Anterior cingulate cortex (tissue), 58 donors: ENCODE measurements around the gene UTP15.

ENCODE experiments used
- DNase-seq, 58 donors: peaks; one replicate each; lab custom pipeline; 2025; lab: John Stamatoyannopoulos, UW

UTP15 gene, protein sequence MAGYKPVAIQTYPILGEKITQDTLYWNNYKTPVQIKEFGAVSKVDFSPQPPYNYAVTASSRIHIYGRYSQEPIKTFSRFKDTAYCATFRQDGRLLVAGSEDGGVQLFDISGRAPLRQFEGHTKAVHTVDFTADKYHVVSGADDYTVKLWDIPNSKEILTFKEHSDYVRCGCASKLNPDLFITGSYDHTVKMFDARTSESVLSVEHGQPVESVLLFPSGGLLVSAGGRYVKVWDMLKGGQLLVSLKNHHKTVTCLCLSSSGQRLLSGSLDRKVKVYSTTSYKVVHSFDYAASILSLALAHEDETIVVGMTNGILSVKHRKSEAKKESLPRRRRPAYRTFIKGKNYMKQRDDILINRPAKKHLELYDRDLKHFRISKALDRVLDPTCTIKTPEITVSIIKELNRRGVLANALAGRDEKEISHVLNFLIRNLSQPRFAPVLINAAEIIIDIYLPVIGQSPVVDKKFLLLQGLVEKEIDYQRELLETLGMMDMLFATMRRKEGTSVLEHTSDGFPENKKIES

DNA sequence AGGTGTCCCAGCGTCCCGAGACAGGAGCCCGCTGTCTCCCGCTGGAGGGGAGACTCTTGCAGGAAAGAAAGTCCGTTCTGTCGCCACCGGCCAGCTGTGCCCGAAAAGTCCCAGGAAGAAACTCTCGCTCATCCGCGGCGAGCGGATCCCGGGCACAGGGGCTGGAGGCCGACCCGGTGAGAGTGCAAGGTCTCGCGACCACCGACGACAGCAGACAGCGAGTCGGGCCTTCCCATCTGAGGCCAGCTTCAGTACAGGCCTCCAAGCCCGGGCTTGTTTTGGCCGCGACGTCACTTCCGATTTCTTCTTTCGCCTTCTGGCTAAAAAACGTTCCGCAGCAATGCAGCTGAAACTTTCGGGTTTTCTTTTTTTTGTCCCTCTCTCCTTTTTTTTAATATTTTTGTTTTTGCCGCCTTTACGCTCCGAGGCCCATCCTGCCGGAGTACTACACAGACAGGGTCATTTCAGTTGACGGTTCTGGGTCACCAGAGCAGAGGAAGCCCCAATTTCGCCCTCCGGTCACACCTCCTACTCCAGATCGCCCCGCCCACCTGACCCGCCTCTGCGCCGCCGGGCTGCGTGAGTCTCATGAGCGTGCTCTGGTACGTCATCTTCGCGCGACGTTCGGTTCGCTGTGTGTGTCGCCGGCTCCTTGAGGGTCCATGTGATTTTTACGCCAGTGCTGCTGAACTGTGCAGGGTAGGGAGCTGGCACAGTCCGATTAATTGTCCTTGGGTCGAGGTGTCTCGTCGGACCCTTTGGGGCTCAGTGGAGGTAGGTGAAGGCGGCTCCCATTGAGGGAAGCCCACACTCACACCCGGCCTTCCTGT lies at the start of gene UTP15, which contains the start of gene ANKRA2:
Gene UTP15, plus strand, starts transcription at position 605 of the 830 bp plus-strand sequence. CDS start 1,602 bp downstream, outside the sequence.
Gene ANKRA2, minus strand, starts transcription at position 501 of the 830 bp plus-strand sequence. CDS start 2,758 bp downstream, outside the sequence.
- DNase-seq: peak; percentile 67 to 99 (median 94)

DNA sequence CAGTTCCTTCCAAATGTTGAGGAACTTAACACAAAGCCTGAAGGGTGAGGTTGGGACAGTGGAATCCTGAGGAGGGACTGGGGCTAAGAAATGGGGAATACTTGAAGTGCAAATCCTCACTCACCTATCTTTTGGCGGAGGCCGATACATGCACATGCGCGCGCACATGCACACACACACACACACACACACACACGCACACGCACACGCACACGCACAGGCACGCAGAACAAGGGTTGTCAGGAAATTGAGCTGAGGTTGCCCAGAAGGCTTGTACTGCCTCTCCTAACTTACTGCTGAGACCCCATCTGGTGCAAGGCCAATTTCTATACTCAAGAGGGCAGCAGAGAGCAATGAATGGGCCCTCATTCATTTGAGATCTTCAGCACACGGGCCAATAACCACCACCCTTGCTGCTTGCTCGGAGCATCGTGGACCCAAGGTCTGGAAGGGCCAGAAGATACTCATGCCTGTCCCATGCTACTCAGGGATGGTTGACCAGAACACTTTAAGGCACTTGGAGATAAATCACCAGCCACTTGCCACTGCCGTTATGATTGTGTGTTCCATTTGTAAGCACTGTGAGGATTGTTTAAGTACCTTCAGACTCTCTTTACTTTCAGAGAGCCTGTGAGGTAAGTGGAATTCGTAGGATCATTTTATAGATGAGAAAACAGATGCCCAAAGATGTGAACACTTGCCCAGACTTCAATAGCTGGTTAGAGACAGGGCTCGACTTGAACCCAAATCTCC lies 45.8 kb upstream of the UTP15 start:
- peak in 51 of 58 donors; percentile 1 to 63 (median 29) for DNase-seq

DNA sequence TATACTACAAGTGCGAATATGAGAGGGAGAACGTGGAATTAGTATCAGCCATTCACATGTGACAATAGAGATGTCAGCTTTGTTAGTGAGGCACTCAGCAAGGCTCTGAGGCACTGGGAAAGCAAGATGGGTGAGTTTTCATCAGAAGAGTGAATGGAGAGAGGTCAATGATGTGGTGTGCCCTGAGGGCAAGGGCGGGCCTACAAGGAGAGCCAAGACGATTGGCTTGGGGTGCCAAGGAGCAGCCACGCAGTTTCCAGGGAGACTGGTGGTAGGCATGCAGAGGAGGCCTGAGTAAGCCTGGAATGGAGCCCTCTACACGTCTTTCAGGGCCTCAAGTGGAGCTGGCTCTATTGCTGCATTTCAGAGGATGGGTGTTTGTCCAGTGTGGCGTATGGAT lies 42.6 kb upstream of the UTP15 start:
- DNase-seq: no peak

- no peak for DNase-seq
Measured at GRCh38 chr5:73523861-73524260, 41.7 kb upstream of the UTP15 start.

DNA sequence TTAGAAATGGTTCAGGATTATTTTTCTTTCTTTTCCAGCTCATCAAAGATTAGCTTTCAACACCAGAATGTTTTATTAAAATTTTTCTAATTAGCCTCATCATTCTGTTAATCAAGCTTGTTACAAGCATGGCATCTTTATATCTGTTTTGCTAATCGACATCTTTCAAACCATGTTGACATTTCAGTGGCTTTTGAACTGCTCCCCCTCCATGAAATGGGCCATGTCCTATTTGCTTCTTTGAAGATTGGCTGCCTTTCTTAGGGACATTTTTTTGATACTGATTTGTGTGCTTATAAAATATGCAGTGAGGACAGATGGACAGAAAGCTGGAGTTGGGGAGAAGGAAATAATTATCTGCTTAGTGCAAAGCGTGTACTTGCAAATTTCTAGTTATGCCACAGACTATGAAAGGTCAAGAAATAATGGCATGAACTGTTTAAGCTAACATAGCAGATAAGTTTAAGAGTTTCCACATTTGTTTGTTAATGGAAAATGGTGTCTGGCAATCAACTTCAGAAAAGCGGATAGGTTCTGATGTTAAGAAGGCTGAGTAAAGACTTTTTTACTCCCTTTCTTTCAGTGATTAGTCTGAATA lies 39.8 kb upstream of the UTP15 start:
- DNase-seq: no peak

- DNase-seq: no peak
Measured at GRCh38 chr5:73528248-73528647, 37.3 kb upstream of the UTP15 start.

GRCh38 chr5:73529081-73529480 lies 36.5 kb upstream of the UTP15 start:
- no peak for DNase-seq

DNA sequence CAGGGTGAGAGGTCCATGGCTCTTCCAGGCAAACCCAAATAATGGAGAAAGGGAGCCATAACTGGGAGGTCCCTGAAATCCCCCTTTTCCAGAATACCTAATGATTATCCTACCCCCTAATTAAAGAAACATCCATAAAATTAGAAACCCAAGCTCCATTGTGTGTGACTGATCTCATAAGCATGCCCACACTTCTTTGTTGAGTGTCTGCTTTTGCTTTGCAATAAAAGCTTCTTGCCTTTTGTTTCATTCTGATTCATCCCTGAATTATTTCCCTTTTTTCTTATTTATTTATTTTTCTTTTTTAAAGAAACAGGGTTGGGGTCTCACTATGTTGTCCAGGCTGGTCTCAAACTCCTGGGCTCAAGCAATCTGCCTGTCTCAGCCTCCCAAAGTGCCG lies 34.2 kb upstream of the UTP15 start:
- no peak for DNase-seq

- no peak for DNase-seq
Measured at GRCh38 chr5:73532195-73532594, 33.3 kb upstream of the UTP15 start.

GRCh38 chr5:73534011-73534644 lies 31.4 kb upstream of the UTP15 start:
- no peak for DNase-seq

DNA sequence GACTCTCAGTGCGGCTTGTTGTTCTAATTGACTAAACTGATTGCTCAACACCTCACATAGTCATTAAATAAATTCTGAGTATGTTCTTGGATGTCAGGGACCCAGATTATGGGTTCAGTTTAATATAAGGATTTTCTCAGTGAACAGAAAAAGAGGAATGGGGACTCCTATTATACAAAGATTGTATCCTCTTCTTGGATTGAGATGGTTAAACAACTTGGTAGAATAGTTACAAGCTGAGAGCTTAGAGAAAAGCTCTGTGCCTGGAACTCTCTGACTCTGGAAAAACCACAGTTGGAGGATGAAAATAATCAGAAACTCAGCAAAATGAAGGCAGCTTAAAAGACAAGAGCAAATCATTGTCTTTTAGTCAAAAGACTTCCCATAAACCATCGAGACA lies 30.6 kb upstream of the UTP15 start:
- no peak for DNase-seq

- DNase-seq: no peak
Measured at GRCh38 chr5:73539730-73540129, 25.8 kb upstream of the UTP15 start.

- no peak for DNase-seq
Measured at GRCh38 chr5:73540192-73540591, 25.4 kb upstream of the UTP15 start.

GRCh38 chr5:73542020-73542419 lies 23.5 kb upstream of the UTP15 start:
- no peak for DNase-seq

DNA sequence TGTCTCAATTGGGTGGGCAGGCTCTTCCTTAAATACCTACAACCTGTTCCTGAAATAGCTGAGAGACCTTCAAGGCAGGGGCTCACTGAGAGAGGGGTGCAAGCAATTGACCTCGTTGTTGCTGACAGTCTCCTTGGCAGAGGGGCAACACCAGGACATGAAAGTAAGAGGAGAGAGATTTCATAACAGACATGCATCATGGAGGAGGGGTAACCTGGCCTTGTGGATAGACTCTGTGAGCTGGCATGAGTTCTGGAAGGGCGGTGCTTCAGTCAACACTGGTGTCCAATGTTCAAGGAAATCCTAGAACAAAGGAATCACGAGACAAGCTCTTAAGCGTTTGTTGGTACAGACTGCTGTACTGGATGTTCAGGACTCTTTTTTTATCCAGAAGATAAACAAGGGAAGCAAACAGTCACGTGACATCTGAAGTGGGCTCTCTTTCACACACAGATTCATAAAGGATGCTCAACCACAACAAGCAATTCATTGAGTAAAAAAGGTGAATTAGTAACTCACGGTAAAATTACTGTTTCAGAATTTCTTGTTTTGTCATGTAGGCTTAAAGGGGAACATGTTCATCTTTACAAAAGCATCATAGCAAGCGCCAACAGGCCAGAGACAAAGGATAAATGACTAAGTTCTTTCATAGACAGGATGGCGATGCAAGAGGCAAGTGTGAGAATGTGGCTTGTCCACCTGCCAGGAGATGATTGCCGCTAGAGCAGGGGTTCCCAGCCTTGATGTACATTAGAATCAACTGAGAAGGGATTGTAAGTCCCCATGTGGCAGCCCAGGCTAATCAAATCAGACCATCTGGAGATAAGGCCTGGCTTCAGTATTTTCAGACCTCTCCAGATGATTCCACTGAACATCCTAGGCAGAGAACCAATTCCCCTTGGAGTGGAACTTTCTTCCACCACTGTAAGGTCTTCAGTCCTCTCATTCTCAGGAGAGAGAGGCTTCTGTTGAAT lies 20.8 kb upstream of the UTP15 start:
- no peak for DNase-seq

DNA sequence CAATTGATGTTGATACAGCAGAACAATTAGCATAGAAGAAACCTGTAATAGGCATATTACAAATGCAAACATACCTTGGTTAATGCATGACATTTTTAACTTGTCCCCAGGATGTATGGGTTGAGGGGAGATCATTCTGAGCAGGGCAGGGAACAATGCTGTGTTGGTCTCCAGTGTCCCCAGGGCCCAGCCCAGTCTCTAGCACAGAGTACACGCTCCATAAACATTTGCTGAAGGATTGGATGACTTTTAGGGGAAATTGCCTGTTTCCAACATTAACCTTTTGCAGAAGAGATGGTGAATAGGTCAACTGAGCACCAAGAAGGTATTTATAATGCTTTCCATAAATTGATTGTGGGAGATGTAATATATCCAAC lies 20.2 kb upstream of the UTP15 start:
- DNase-seq: no peak

DNA sequence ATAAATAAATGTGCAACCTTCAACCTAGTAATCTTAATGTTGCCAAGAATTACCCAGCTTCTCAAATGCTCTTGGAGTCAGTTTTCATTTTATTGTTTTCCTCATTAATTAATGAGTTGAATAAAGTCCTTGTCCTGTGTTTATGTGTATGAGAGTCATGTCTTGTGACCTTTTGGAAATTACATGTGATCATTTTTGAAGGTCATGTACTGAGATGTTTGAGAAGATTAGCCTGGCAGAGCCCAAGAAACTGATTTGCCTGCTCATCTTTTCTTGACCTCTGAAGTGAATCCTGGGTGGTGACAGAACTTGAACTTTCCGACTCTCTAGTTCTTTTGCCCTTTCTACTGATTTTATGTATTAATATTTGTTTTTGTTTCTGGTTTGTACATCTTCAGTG lies 15.5 kb upstream of the UTP15 start:
- no peak for DNase-seq

DNA sequence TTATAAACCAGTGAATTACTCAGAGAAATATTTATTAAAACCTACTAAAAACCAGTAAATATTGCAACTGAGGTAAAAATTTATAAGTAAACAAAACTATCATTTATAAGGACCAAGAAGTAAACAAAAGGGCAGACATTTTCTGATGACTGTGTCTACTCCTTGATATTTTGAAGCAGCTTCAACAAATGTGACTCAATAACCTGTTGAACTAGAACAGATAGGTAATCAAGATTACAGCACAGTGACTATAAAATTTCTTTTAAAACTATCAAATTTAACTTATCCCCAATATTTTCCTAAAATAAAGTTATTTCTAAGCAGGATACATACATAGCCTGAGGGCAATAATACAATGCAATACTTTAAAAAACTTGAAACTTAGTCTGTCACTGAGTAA lies 12.9 kb upstream of the UTP15 start:
- DNase-seq: no peak
